ENCODE data around the gene KIF21A. TPM values are rescaled to one million over a fixed set of nuclear protein-coding genes. Genes with fewer than 3 reads are reported as not detected.
"Not testable (repeated sequence)": the region's sequence is repeated elsewhere in the genome, so short reads cannot be mapped to it uniquely, and the experiment has no call there.

KIF21A gene, protein sequence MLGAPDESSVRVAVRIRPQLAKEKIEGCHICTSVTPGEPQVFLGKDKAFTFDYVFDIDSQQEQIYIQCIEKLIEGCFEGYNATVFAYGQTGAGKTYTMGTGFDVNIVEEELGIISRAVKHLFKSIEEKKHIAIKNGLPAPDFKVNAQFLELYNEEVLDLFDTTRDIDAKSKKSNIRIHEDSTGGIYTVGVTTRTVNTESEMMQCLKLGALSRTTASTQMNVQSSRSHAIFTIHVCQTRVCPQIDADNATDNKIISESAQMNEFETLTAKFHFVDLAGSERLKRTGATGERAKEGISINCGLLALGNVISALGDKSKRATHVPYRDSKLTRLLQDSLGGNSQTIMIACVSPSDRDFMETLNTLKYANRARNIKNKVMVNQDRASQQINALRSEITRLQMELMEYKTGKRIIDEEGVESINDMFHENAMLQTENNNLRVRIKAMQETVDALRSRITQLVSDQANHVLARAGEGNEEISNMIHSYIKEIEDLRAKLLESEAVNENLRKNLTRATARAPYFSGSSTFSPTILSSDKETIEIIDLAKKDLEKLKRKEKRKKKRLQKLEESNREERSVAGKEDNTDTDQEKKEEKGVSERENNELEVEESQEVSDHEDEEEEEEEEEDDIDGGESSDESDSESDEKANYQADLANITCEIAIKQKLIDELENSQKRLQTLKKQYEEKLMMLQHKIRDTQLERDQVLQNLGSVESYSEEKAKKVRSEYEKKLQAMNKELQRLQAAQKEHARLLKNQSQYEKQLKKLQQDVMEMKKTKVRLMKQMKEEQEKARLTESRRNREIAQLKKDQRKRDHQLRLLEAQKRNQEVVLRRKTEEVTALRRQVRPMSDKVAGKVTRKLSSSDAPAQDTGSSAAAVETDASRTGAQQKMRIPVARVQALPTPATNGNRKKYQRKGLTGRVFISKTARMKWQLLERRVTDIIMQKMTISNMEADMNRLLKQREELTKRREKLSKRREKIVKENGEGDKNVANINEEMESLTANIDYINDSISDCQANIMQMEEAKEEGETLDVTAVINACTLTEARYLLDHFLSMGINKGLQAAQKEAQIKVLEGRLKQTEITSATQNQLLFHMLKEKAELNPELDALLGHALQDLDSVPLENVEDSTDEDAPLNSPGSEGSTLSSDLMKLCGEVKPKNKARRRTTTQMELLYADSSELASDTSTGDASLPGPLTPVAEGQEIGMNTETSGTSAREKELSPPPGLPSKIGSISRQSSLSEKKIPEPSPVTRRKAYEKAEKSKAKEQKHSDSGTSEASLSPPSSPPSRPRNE (N-terminal part only)
- 10 to 100 TPM in 1 of 3 donors, 1 to 10 TPM in 2; 1.3 to 13.9 (median 7.8) TPM for polyA plus RNA-seq

DNA sequence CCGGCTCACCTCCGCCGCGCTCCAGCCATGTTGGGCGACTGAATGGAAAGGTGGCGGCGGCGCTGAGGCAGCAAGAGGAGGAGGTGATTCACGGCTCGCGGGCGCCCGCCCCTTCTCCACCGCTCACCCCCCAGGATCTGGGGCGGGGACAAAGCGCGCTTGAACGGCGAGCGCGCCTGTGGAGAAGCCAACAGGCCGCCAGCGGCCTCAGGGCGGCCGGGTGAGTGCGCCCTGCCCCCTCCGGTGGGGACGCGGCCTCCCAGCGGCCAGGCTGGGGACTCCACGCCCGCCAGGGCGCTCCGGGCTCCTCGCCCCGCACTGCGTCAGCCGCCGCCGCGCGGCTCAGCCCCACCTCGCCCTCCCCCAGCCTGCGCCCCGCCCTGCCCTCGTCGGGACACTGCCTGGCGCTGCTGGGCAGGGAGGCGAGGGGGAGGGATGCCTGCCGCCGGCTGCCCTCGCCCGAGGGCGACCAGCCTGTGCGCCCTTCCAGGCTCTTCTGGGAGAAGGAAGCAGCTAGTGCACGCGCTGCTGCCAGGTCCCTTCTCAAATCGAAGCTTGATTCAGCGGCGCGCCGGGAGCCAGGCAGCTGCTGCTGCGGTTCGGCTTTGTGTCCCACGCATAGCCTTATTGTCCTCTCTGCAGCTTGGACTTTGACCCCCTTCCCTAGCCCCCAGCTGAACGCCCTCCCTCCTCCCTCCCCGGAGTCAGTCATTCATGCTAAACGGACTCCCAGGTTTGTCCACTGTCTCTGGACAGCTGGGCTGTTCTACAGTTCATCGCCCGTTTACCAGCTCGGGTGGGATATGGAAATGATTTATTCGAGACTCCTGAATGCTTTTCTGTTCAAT lies at the start of gene KIF21A:
Gene KIF21A (minus strand): TSS at position 40 of the 848 bp plus-strand sequence. CDS start 150 bp downstream, outside the sequence.
- peak within 1 kb of the TSS; percentile 92 to 98 (median 97) for H3K4me3 Mint-ChIP-seq
- H3K36me3 Mint-ChIP-seq, result no peaks in the 10 kb centered on the region
- H3K27me3 Mint-ChIP-seq (ENCODE audit: low read depth in 3 of 3), result peaks cover 2 to 18% (median 5%) of the 10 kb centered on the region in 3 donors
- peak; percentile 93 to 95 (median 95) for DNase-seq
- no peaks in the 10 kb centered on the region for H3K9me3 Mint-ChIP-seq
- peak within 1 kb of the TSS; percentile 88 to 97 (median 93) for H3K27ac Mint-ChIP-seq
- peaks cover 19 to 33% of the 10 kb centered on the region in 2 donors for H3K4me1 Mint-ChIP-seq

DNA sequence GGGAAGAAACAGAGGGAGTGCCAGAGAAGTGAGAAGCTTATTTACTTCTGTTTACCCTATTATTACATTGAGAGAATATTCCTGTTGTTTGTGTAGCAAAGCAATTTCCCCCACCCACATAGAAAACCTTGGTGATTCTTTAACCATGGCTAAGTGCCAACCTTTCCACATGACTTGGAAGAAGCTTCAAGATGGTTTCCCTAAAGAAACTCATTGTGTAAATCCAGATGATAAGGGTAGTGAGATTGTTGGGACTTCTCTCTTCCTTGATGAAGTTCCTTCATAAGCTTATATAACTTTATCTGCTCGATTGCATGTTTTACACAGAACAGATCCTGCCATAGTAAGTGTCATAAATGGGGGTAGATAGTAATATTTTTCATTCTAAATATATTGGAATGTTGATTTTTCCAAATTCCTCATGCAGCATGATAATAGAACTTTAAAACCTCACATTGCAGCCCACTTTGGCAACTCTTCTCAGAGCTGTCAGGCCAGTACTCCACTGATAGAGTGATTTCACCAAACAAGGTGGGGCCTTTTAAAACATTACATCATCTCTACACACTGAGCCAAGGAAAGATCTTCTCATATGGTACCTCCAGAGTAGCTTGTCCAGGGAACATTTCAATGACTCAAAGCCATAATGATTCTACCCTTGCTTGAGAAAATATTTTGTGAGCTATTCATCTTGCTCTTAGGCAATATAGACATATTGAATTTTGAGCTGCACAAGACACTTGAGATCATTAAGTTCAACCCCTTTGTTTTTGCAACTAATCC lies 47.8 kb upstream of the KIF21A start:
- DNase-seq, result no peak
- Mint-ChIP-seq H3K27ac (no peak overlapping the region), H3K4me1 (no peaks in the 10 kb centered on the region), H3K27me3 (ENCODE audit: low read depth in 3 of 3) (peaks cover 0 to 2% (median 0%) of the 10 kb centered on the region in 3 donors), H3K4me3 (no peak overlapping the region), H3K9me3 (peaks cover 0 to 1% (median 0%) of the 10 kb centered on the region in 6 donors), H3K36me3 (no peaks in the 10 kb centered on the region)

DNA sequence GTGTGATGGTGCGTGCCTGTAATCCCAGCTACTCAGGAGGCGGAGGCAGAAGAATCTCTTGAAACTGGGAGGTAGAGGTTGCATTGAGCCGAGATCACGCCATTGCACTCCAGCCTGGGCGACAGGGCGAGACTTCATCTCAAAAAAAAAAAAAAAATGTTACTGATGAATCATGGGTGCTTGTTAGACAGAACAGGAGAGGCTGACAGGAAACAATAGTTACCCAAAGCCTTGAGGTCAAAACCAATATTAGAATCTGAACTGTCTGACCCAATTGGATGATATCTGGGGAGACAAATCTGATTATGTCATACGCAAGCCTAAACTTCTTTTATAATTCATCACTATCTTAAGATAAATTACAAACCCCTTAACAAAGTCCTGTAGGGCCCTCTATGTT lies 40.7 kb upstream of the KIF21A start:
- Mint-ChIP-seq H3K27ac (no peak overlapping the region), H3K27me3 (ENCODE audit: low read depth in 3 of 3) (peaks cover 2 to 7% (median 3%) of the 10 kb centered on the region in 3 donors), H3K4me3 (no peak overlapping the region), H3K36me3 (no peaks in the 10 kb centered on the region), H3K4me1 (no peaks in the 10 kb centered on the region), H3K9me3 (peaks cover 0 to 1% (median 0%) of the 10 kb centered on the region in 6 donors)
- DNase-seq, result no peak

DNA sequence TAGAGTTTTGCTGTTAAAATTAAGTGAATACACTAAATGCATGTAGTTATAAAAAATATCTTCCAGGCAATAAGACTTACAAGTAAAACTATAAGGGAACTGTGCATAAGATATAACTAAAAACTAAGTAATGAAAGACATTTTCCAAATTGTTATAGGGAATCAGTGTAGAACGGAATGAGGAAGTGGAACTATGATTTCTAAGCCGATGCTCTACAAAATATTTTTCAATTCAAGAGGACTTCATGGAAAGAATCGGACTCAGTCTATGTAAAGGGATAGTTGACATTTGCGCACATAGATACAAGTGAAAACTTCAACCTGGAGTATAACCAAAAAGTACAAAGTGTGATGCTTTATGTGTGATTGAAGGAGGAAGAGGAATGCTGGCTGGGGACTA lies 40.1 kb upstream of the KIF21A start:
- Mint-ChIP-seq H3K9me3 (peaks cover 0 to 1% (median 0%) of the 10 kb centered on the region in 6 donors), H3K27me3 (ENCODE audit: low read depth in 3 of 3) (peaks cover 2 to 7% (median 3%) of the 10 kb centered on the region in 3 donors), H3K4me3 (no peak overlapping the region), H3K27ac (no peak overlapping the region), H3K4me1 (no peaks in the 10 kb centered on the region), H3K36me3 (peaks cover 0 to 4% (median 0%) of the 10 kb centered on the region in 3 donors)
- no peak for DNase-seq

DNA sequence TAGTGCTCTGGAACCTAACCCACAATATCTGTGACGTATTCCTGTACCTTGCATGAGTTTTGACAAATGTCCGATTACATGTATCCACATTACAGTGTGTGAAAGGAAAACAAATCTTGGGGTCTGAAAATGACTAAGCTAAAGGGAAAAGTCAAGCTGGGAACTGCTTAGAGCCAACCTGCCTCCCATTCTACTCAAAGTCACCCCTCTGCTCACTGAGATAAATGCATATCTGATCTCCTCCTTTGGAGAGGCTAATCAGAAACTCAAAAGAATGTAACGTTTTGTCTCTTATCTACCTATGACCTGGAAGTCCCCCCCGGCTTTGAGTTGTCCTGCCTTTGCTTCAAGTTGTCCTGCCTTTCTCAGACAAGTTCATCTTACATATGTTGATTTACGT lies 34.0 kb upstream of the KIF21A start:
- Mint-ChIP-seq H3K9me3 (peaks cover 0 to 3% (median 0%) of the 10 kb centered on the region in 6 donors), H3K4me3 (no peak overlapping the region)

DNA sequence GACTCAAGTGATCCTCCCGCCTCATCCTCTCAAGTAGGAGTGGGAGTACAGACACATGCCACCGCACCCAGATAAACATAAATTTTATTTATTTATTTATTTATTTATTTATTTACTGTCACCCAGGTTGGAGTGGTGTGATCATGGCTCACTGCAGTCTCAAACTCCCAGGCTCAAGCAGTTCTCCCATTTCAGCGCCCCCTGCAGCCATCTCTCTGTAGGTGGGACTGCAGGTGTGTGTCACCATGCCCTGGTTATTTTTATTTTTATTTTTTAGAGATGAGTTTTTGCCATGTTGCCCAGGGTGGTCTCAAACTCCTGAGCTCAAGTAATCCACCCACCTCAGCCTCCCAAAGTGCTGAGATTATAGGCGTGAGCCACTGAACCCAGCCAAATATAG lies 33.2 kb upstream of the KIF21A start:
- Mint-ChIP-seq H3K9me3 (peaks cover 0 to 3% (median 0%) of the 10 kb centered on the region in 6 donors), H3K27ac (no peak overlapping the region), H3K27me3 (ENCODE audit: low read depth in 3 of 3) (peaks cover 4 to 15% (median 7%) of the 10 kb centered on the region in 3 donors), H3K36me3 (peaks cover 0 to 4% (median 0%) of the 10 kb centered on the region in 3 donors), H3K4me3 (no peak overlapping the region), H3K4me1 (no peaks in the 10 kb centered on the region)
- no peak for DNase-seq

More for the DNA sequence above, 34.0 kb upstream of the KIF21A start:
- Mint-ChIP-seq H3K27ac (no peak overlapping the region), H3K4me1 (no peaks in the 10 kb centered on the region), H3K36me3 (peaks cover 0 to 4% (median 0%) of the 10 kb centered on the region in 3 donors), H3K27me3 (ENCODE audit: low read depth in 3 of 3) (peaks cover 4 to 18% (median 7%) of the 10 kb centered on the region in 3 donors)
- DNase-seq, result no peak

DNA sequence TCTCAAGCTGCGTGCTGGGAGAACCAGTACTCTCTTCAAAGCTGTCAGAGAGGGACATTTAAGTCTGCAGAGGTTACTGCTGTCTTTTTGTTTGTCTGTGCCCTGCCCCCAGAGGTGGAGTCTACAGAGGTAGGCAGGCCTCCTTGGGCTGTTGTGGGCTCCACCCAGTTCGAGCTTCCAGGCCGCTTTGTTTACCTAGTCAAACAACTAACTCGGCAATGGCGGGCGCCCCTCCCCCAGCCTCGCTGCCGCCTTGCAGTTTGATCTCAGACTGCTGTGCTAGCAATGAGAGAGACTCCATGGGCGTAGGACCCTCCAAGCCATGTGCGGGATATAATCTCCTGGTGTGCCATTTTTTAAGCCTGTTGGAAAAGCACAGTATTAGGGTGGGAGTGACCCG lies 32.2 kb upstream of the KIF21A start:
- not testable (repeated sequence) for H3K9me3 Mint-ChIP-seq, DNase-seq, H3K27ac Mint-ChIP-seq, H3K4me1 Mint-ChIP-seq, H3K4me3 Mint-ChIP-seq, H3K36me3 Mint-ChIP-seq
- H3K27me3 Mint-ChIP-seq (ENCODE audit: low read depth in 3 of 3), result peaks cover 4 to 14% (median 9%) of the 10 kb centered on the region in 3 donors

DNA sequence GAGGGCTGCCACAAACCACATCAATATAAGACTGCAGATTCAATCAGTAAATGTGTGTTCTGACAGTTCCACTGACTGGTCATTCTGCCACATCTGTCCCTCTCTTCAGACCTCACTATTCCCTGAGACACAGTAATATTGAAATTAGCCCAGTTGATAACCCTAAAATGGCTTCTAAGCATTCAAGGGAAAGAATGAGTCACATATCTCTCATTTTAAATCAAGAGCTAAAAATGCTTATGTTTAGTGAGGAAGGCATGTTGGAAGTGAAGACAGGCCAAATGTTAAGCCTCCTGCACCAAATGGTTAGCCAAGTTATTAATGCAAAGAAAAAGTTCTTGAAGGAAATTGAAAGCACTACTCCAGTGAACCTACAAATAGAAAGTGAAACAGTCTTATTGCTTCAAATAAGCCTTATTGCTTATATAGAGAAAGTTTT lies 24.5 kb upstream of the KIF21A start:
- H3K36me3 Mint-ChIP-seq, result no peaks in the 10 kb centered on the region
- H3K27me3 Mint-ChIP-seq (ENCODE audit: low read depth in 3 of 3), result peaks cover 0 to 4% (median 0%) of the 10 kb centered on the region in 3 donors
- peak; percentile 7 to 44 (median 18) for DNase-seq
- peak overlapping the region; percentile 60 to 87 (median 71) for H3K4me3 Mint-ChIP-seq
- peak overlapping the region; percentile 75 to 91 (median 84) for H3K27ac Mint-ChIP-seq
- H3K9me3 Mint-ChIP-seq, result peaks cover 0 to 3% (median 0%) of the 10 kb centered on the region in 6 donors
- peaks cover 13 to 21% of the 10 kb centered on the region in 2 donors for H3K4me1 Mint-ChIP-seq

DNA sequence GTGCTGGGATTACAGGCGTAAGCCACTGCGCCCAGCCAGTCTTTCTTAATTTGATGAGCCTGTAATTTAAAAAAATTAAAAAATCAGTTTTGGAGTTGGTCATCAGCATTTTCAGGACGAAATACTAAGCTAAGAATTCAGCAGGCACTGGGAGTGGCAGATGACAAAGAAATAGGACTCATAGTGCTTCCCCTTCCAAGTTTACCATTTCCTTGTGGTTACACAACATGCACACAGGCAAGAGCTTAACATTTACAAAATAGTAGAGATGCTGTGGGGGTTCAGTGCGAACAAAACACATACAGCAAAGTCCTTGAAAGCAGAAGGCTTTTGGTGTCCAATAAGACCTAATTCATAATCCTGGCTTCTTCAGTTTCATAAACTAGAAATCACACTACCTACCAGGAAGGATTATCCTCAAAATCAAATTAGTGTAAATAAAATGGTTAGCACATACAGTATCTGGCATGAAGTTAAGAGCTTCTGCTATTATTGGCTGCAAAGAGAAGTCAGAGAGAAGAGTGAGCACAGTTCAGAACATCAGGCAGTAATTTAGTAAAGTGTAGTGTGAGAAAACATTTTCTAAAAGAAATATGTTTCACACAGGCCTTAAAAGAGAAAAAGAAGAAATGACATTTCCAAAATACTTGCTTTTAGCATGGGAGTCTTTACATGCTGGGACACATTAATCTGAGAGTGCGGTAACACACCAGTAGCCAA lies 22.2 kb upstream of the KIF21A start:
- no peaks in the 10 kb centered on the region for H3K36me3 Mint-ChIP-seq
- no peak for DNase-seq
- peaks cover 0 to 4% (median 0%) of the 10 kb centered on the region in 6 donors for H3K9me3 Mint-ChIP-seq
- H3K4me1 Mint-ChIP-seq, result peaks cover 13 to 21% of the 10 kb centered on the region in 2 donors
- H3K27me3 Mint-ChIP-seq (ENCODE audit: low read depth in 3 of 3), result peaks cover 0 to 1% (median 0%) of the 10 kb centered on the region in 3 donors
- no peak overlapping the region for H3K27ac Mint-ChIP-seq
- H3K4me3 Mint-ChIP-seq, result no peak overlapping the region

DNA sequence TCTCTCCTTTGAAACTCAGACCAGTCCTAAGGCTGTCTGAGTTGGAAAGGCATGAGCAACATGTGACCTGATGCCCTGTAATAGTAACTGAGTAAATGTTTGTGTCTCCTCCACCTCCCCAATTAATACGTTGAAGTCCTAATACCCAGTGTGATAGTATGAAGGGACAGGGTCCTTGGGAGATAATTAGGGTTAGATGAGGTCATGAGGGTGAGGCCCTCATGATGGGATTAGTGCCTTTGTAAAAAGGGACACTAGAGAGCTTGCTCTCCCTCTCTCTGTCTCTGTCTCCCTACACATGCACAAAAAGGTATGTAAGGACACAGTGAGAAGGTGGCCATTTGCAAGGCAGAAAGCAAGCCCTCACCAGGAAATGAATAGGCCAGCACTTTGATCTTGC lies 18.1 kb upstream of the KIF21A start:
- Mint-ChIP-seq H3K4me3 (no peak overlapping the region), H3K36me3 (no peaks in the 10 kb centered on the region), H3K27me3 (ENCODE audit: low read depth in 3 of 3) (peaks cover 0 to 10% (median 4%) of the 10 kb centered on the region in 3 donors), H3K27ac (no peak overlapping the region), H3K9me3 (peaks cover 0 to 3% (median 0%) of the 10 kb centered on the region in 6 donors), H3K4me1 (no peaks in the 10 kb centered on the region)
- DNase-seq, result no peak

DNA sequence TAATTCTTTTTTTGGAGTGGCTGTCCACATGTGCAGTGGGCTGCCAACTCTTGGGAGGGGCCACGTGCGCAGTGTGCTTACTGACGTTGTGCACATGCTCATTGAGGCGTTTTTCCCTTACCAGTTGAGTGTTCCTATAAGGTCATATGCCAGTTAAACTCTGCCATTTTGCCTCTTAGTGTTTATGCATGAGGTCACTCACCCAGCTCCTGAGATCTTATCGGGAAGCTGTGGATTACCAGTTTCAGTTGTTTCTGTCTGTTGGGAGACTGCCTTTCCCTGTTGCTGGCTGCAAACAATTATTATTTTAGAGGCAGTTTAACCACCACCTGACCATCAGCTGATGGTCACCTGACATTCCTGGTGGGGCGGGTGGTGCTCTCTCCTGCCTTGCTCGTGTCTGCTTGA lies 16.1 kb upstream of the KIF21A start:
- no peak overlapping the region for H3K27ac Mint-ChIP-seq
- H3K9me3 Mint-ChIP-seq, result peaks cover 0 to 3% (median 0%) of the 10 kb centered on the region in 6 donors
- H3K36me3 Mint-ChIP-seq, result no peaks in the 10 kb centered on the region
- no peak for DNase-seq
- H3K4me3 Mint-ChIP-seq, result no peak overlapping the region
- no peaks in the 10 kb centered on the region for H3K4me1 Mint-ChIP-seq
- H3K27me3 Mint-ChIP-seq (ENCODE audit: low read depth in 3 of 3), result peaks cover 0 to 10% (median 4%) of the 10 kb centered on the region in 3 donors
